Right lobe of liver (tissue), 4 donors: ENCODE data around the gene TRIM71.

Experiments
- CTCF ChIP-seq, 4 donors: fragments of 200-600 bp in 3 of 4; fragments of 450-650 bp in 1 of 4; IDR thresholded peaks; one replicate each; pipeline versions ENCODE4 v1.5.1 to v1.8.0; 2016 to 2022; ENCODE audit warnings: antibody characterized with exemption in 4 of 4, mild to moderate bottlenecking in 2 of 4
- POLR2A ChIP-seq: fragments of 450-650 bp; IDR thresholded peaks from one replicate; pipeline ENCODE4 v1.6.1; 2017; ENCODE audit warnings: antibody characterized with exemption, mild to moderate bottlenecking
- donor health status: DM: no; HTN: no; CAD: no.
- donor health status: DM: no; HTN: no; CAD: no.
- donor health status: DM: no; HTN: yes; CAD: no.

- TF ChIP-seq POLR2A = no peak
- no peak for TF ChIP-seq CTCF (IDR thresholded peaks at IDR 0.05)
These were observed 26.0 kb upstream of the TRIM71 start for GRCh38 chr3:32791833-32792232.
